NCI-H2029 (cell line): Measurements from ENCODE around the gene PDZD2.
A peak's percentile ranks its signal among the peaks of the same experiment; 100 is the strongest.

Experiments used
- DNase-seq: peaks from one replicate; lab custom pipeline; 2025; lab: John Stamatoyannopoulos, UW

PDZD2 gene

DNA sequence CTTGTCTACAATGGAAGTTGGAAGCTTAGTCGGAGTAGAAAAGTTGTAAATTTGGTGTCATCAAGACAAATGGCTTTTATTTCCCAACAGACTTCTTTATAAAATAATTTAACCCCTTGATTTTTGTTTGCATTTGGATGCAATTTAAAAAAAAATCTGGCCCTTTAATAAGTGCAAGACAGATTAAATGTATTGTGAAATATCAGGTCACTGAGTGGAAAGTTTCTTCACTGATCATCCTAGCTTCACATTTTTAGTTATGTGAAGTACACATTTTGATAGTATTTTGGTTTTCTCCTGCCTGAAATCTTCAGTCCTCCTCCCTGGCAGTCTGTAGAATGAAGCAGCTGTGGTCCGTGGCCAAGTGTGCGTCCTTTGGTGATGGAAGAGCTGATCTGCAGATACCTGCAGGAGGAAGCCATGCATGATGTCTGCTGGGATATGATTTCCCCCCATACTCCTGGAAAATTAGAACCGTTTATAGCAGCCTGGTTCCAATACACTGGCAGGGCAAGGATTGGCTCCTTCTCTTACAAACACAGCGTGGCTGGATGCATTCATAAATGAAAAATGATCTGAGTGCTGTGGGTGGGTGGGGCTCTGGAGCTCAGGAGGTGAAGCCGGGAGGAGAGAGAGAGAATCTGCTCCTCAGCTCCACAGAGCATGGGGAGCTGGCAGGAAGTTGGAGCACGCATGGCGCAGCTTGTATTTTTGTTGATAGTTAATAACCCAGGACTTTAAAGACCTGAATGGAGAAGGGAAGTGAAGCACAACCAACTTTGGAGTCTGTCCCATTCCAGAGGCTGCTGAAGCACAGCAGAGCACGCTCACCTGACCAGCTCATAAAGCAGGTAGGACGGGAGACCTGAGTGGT is 296.8 kb downstream of the PDZD2 start:
- no peak for DNase-seq

- no peak for DNase-seq
Measured at GRCh38 chr5:31936683-31937082, 297.8 kb downstream of the PDZD2 start.

DNA sequence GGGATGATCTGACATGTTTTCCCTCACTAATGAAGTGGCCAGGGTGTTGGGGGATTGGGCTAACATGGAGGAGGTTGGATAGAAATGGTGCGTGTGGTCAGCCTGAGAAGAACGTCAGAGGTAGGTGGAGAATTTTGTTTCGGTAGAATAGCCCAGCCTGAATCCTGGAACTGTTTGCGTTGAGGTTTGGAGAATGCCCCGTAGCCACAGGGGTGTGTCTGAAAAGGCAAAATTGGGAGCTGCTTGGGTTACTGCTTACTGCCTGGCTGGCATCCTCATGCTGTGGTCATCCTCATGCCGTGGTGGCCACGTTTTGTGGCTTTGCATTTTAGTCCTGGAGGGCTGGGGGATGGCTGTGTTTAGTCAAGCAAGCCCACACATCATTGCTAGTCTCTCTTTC is 298.3 kb downstream of the PDZD2 start:
- DNase-seq: no peak

DNA sequence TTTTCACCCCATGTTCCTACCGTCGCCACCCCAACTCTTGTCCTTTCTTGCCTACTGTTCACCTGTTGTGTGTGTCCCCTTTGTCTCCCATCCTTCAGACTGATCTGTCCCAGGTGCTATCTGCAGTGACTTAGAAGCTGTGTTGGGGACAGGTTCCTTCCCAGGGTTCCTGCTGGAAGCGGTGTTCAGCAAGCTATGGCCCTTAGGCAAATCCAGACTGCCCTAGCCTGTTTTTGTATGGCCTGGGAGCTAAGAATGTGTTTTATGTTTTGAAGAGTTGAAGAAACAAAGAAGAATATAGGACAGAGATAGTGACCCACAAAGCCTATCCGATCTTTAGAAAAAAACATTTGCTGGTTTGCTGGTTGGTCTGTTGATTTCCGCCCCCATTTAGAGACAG is 298.8 kb downstream of the PDZD2 start:
- DNase-seq: no peak

GRCh38 chr5:31939151-31939550 is 300.2 kb downstream of the PDZD2 start:
- no peak for DNase-seq

DNA sequence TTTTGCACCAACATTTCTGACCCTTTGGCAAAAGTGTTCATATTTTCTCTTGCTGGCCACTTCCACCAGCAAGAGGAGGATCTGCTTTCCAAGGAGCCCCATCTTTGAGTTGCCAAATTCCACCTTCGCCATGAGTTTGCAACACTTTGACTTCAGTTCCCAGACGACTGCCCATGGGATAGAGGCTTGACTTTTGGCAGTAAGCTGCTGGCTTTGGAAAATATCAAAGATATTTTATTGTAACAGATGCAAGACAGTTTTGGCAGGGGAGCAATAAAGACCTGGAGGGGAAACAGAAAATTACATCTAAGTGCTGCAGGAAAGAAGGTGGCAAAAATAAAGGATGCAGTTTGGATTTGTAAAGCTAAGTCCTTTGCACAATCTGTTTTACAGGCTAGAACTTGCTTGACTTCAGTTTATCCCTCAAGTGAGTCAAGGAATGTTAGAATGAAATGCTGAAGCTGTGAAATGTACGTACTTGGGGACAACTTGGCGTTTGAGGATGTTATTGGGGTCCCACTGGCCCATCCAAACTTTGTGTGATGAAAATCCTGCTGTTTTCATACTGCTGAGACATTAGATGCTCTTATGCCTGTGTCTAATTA is 302.3 kb downstream of the PDZD2 start:
- no peak for DNase-seq

GRCh38 chr5:31942546-31942945 is 303.6 kb downstream of the PDZD2 start:
- DNase-seq: no peak

DNA sequence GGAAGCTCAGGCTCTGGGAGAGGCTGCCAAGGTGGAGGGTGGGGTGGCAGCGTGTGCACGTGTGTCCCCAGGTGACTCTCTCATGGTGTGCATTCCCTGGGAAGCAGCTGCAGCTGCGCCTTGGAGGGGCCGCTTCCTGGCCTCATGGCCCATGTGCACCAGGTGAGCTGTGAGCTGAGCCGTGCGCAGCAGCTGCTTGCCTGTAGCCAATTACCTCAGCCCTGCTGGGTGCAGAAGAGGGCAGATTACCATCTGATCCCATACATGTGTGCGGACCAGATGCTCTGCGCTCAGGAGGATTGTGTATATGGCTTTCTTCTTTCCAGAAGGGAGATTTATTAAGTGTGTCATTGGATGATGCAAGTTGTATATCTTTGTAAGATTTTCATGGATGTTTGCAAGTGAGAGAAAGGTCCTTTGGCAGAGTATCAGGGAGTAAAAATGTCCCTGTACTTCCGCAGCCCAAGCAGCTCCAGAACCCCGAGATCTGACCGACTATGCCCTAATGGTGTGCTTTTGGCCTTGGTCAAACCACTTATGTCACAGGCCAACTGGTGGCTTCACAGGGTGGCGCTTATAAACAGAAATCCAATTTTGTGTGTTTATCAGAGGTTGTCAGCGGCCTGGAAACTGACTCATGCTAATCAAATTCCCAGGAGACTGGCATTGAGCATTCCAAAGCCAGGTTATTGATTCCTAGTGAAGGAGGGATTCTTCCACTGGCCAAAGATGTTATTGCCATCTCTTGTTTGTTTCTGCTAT is 305.9 kb downstream of the PDZD2 start:
- DNase-seq: peak; percentile 48

- no peak for DNase-seq
Measured at GRCh38 chr5:31948006-31948405, 309.1 kb downstream of the PDZD2 start.

GRCh38 chr5:31952067-31952466 is 313.1 kb downstream of the PDZD2 start:
- no peak for DNase-seq

- no peak for DNase-seq
Measured at GRCh38 chr5:31954091-31954490, 315.2 kb downstream of the PDZD2 start.

DNA sequence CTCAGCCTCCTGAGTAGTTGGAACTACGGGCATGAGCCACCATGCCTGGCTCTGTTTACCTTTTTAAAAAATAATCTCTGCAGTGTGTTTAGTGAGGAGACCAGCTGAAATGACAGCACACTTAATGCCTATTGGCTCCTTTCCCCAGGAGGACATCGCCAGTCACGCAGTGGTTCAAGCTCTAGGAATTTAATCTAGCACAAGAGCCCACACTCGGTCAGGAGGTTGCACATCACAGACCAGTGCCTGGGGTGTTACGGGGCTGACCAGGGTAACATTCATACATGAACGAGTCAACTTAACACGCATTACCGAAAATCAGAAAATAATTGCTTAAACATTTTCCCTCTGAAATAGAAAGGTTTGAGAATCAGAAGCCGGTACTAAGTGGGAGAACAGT is 318.2 kb downstream of the PDZD2 start:
- DNase-seq: no peak

- peak; percentile 20 for DNase-seq
Measured at GRCh38 chr5:31962351-31962751, 323.4 kb downstream of the PDZD2 start.

DNA sequence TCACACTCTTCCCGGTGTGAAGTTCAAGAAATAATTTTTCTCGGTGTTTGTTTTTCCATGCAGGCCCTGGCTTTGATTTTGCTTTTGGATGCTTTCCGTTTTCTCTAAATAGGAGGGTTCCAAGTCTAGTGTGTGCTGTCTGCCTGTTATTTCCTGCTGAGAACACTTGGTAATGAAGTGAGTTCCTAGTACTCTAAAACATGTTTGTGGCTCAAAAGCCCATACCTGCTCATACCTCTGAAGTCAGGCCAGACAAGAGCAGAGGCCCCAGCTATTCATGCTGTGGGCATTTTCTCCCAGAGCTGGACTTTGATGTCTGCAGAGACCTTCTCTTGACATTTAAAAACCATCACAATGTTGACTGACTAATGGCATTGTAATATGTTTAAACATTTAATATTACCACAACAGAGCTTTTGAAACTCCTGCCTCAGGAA is 324.0 kb downstream of the PDZD2 start:
- DNase-seq: no peak

DNA sequence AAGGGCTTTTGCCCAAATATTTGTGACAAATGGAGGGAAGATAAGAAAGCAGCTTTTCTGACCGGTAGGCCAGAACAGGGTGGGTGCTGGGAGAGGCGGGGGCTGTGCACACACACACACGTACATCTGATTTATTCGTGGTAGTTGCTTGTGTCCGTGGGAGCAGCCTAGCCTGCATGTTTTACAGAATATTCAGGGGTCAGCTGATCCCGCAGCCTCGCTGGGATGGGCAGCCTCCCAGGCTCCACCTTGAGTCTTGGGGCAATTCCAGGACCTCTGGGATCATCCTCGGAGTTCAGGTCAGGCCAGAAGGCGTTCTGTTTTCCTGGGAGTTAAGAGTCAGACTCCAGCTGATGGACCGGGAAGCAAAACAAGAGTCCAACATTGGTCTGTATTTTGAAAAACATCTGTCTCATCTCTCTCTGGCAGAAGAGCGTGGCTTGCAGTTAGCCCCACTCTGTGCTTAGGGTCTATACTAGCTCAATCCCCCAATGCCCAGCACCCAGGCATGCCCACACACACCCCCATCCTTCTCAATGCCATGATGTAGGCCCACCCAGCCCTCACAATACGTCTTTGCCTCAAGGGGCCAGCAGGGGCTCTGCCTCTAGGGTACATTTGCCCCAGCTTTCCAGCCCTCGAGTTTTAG is 324.6 kb downstream of the PDZD2 start:
- DNase-seq: no peak

GRCh38 chr5:31964007-31964360 is 325.1 kb downstream of the PDZD2 start:
- DNase-seq: no peak

DNA sequence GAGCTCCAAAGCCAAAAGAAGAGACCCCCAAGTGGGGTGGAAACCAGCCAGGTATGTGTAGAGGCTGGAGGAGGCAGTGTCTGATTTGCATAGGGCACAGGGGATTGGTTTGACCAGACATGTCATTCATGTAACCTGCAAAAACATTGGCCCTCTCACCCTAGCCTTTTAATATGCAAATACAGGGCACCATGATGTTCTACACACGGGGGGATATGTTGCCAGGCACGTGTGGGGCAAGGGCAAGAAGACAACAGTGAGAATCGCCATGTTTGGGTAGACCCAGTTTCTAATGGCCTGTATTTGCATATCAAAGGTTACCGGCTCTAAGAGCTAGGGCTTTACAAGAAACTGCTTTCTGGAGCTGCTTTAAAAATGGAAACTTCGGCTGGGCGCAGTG is 326.3 kb downstream of the PDZD2 start:
- DNase-seq: no peak

GRCh38 chr5:31966936-31967335 is 328.0 kb downstream of the PDZD2 start:
- DNase-seq: no peak

GRCh38 chr5:31967461-31967860 is 328.5 kb downstream of the PDZD2 start:
- DNase-seq: no peak

- DNase-seq: no peak
Measured at GRCh38 chr5:31972558-31972957, 333.6 kb downstream of the PDZD2 start.

DNA sequence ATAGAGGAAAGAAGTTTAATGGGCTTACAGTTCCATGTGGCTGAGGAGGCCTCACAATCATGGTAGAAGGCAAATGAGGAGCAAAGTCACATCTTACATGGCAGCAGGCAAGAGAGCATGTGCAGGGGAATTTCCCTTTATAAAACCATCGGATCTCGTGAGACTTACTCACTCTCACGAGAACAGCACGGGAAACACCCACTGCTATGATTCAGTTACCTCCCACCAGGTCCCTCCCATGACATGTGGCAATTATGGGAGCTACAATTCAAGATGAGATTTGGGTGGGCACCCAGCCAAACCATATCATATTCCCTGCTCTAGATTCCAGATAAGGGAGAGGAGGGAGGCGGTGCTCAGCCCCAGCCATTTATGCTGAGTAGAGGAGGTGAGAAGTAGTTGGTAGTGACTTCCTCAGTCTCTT is 336.3 kb downstream of the PDZD2 start:
- peak; percentile 29 for DNase-seq

- DNase-seq: no peak
Measured at GRCh38 chr5:31976169-31976568, 337.2 kb downstream of the PDZD2 start.
